Neural progenitor cell (in vitro differentiated cells): ENCODE results near the gene ETHE1.

Experiments
- EZH2 ChIP-seq: fragments of 200-600 bp; sonication (generic); IDR thresholded peaks from 2 replicates; pipeline ENCODE4 v1.6.1; 2017; ENCODE audit warnings: antibody characterized with exemption, mild to moderate bottlenecking, moderate library complexity
- TF ChIP-seq, protein P1 (sequence below): fragments of 200-600 bp; sonication (generic); IDR thresholded peaks from 2 replicates; pipeline ENCODE4 v1.5.1; 2017; ENCODE audit warnings: antibody characterized with exemption, mild to moderate bottlenecking

DNA sequence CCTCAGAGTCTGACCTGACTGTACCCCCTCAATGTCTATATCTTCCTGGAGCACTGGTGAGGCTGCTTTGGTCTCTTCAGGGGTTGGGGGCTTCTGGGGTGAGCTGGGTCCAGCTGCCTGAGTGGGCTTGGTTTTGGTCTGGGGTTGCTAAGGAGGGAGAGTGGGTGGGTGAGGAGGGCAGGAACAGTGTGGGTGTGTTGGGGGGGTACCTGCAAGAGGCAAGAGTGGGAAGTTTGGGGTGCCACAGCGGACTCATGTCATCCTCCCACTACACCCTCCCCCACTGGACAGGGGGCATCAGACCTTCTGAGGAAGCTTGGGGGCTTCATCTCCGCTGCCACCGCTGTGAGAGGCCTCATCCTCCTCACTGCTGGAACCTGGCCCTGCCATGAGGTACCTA is 19.6 kb upstream of the ETHE1 start:
- TF ChIP-seq, protein P1, sequence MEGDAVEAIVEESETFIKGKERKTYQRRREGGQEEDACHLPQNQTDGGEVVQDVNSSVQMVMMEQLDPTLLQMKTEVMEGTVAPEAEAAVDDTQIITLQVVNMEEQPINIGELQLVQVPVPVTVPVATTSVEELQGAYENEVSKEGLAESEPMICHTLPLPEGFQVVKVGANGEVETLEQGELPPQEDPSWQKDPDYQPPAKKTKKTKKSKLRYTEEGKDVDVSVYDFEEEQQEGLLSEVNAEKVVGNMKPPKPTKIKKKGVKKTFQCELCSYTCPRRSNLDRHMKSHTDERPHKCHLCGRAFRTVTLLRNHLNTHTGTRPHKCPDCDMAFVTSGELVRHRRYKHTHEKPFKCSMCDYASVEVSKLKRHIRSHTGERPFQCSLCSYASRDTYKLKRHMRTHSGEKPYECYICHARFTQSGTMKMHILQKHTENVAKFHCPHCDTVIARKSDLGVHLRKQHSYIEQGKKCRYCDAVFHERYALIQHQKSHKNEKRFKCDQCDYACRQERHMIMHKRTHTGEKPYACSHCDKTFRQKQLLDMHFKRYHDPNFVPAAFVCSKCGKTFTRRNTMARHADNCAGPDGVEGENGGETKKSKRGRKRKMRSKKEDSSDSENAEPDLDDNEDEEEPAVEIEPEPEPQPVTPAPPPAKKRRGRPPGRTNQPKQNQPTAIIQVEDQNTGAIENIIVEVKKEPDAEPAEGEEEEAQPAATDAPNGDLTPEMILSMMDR: no peak
- TF ChIP-seq EZH2: no peak
